ENCODE measurements around the gene GDA. TPM values are rescaled to one million over a fixed set of nuclear protein-coding genes. Genes with fewer than 3 reads are reported as not detected.

Gene GDA
- total RNA-seq (not detected), polyA plus RNA-seq (not detected)

DNA sequence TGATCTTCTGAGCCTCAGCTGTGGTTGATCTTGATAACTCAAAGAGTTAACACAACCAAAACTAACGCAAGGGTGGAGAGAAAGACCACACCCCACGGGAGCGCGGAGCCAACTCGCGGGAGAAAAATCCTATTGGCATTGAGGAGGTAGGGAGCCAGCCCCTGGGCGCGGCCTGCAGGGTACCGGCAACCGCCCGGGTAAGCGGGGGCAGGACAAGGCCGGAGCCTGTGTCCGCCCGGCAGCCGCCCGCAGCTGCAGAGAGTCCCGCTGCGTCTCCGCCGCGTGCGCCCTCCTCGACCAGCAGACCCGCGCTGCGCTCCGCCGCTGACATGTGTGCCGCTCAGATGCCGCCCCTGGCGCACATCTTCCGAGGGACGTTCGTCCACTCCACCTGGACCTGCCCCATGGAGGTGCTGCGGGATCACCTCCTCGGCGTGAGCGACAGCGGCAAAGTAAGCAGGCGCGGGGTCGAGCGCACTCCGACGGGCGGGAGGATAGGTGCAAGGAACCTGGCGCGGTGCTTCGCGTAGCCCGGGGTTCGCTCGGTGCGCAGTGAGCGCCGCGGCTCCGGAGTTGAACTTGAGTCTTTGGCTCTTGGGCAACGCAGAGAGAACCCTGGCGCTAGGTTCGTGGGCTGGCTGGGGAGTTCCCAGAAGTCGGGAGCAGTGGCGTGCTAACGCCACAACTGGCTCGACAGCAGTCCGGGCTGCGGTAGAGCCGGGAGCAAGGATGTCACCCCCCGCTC lies at the start of gene GDA:
GDA (plus strand) TSS at position 210 of the 745 bp plus-strand sequence; CDS start at position 330, 120 bp downstream.
- Mint-ChIP-seq H3K4me1 (peaks cover 0 to 6% (median 0%) of the 10 kb centered on the region in 4 donors), H3K27me3 (peaks cover 19% of the 10 kb centered on the region), H3K27ac (no peak within 1 kb of the TSS), H3K4me3 (peak within 1 kb of the TSS in 1 of 4 donors; percentile 13), H3K9me3 (peaks cover 0 to 2% (median 0%) of the 10 kb centered on the region in 7 donors), H3K36me3 (no peaks in the 10 kb centered on the region)
- no peaks in the 10 kb centered on the region for H3K9me3 ChIP-seq (ENCODE audit: control insufficient read depth in 2 of 2, low read length in 2 of 2)
- ATAC-seq (ENCODE audit: low read depth in 2 of 2), result no peak
- peaks cover 8% of the 10 kb centered on the region for H3K27me3 ChIP-seq (ENCODE audit: control insufficient read depth, insufficient read depth, low read length)
- no peak within 1 kb of the TSS for H3K4me3 ChIP-seq (ENCODE audit: low read depth, low read length)
- no peak for DNase-seq
- H3K4me1 ChIP-seq (ENCODE audit: control insufficient read depth, insufficient read depth, low read length, poor library complexity, severe bottlenecking), result no peaks in the 10 kb centered on the region
- H3K27ac ChIP-seq (ENCODE audit: insufficient read depth, low read length, poor library complexity, severe bottlenecking), result no peak within 1 kb of the TSS
- no peaks in the 10 kb centered on the region for H3K36me3 ChIP-seq (ENCODE audit: control insufficient read depth, insufficient read depth, low read length)

DNA sequence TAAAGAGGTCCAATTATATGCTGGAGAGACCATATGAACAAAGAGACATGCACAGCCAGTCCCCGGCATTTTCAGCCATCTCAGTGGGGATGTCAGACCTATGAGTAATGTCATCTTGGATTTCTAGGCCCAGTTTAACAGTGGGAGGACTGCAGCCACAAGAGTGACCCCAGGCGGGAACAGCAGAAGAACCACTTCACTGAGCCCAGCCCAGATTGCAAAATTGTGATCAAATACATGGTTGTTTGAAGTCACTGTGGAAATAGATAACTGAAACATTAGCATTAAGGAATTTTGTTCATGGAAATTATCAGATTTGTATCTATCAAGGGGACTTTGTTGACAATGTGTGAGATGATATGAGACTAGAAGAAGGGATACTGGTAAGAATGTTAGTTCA lies 46.7 kb upstream of the GDA start:
- DNase-seq (no peak), ATAC-seq (ENCODE audit: low read depth in 2 of 2) (no peak)
- Histone ChIP-seq H3K4me1 (ENCODE audit: control insufficient read depth, insufficient read depth, low read length, poor library complexity, severe bottlenecking) (no peaks in the 10 kb centered on the region), H3K4me3 (ENCODE audit: low read depth, low read length) (no peak overlapping the region), H3K36me3 (ENCODE audit: control insufficient read depth, insufficient read depth, low read length) (no peaks in the 10 kb centered on the region), H3K27ac (ENCODE audit: insufficient read depth, low read length, poor library complexity, severe bottlenecking) (no peak overlapping the region), H3K9me3 (ENCODE audit: control insufficient read depth in 2 of 2, low read length in 2 of 2) (no peaks in the 10 kb centered on the region), H3K27me3 (ENCODE audit: control insufficient read depth, insufficient read depth, low read length) (no peaks in the 10 kb centered on the region)
- no peaks in the 10 kb centered on the region for H3K4me1 Mint-ChIP-seq
- no peak overlapping the region for H3K27ac Mint-ChIP-seq
- H3K4me3 Mint-ChIP-seq, result no peak overlapping the region
- H3K9me3 Mint-ChIP-seq, result peaks cover 0 to 6% (median 0%) of the 10 kb centered on the region in 7 donors
- no peaks in the 10 kb centered on the region for H3K36me3 Mint-ChIP-seq
- H3K27me3 Mint-ChIP-seq, result no peaks in the 10 kb centered on the region

DNA sequence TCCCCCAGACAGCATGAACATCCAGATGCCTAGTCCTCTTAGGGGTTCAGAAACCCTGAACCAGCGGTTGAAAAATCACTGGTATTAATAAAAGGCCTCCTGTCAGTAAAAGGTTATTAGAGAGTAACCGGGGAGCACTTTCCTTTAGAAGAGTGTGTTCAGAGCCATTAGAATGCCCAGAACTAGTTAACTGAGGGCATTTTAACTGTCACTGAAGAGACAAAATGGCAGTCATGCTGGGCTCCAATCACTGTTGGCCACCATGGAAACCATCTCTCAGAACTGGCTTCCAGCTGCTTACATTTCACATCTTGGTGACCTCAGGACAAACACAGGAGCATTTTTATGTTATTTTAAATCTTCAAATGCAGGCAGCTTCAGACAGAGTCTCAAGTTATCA lies 36.2 kb upstream of the GDA start:
- Histone ChIP-seq H3K36me3 (ENCODE audit: control insufficient read depth, insufficient read depth, low read length) (no peaks in the 10 kb centered on the region), H3K27ac (ENCODE audit: insufficient read depth, low read length, poor library complexity, severe bottlenecking) (no peak overlapping the region), H3K4me3 (ENCODE audit: low read depth, low read length) (no peak overlapping the region), H3K4me1 (ENCODE audit: control insufficient read depth, insufficient read depth, low read length, poor library complexity, severe bottlenecking) (no peaks in the 10 kb centered on the region), H3K9me3 (ENCODE audit: control insufficient read depth in 2 of 2, low read length in 2 of 2) (no peaks in the 10 kb centered on the region), H3K27me3 (ENCODE audit: control insufficient read depth, insufficient read depth, low read length) (no peaks in the 10 kb centered on the region)
- no peak for DNase-seq
- no peak for ATAC-seq (ENCODE audit: low read depth in 2 of 2)
- H3K9me3 Mint-ChIP-seq, result peaks cover 0 to 2% (median 0%) of the 10 kb centered on the region in 7 donors
- no peak overlapping the region for H3K4me3 Mint-ChIP-seq
- H3K4me1 Mint-ChIP-seq, result peaks cover 0 to 5% (median 0%) of the 10 kb centered on the region in 4 donors
- H3K36me3 Mint-ChIP-seq, result no peaks in the 10 kb centered on the region
- H3K27ac Mint-ChIP-seq, result no peak overlapping the region
- H3K27me3 Mint-ChIP-seq, result no peaks in the 10 kb centered on the region

DNA sequence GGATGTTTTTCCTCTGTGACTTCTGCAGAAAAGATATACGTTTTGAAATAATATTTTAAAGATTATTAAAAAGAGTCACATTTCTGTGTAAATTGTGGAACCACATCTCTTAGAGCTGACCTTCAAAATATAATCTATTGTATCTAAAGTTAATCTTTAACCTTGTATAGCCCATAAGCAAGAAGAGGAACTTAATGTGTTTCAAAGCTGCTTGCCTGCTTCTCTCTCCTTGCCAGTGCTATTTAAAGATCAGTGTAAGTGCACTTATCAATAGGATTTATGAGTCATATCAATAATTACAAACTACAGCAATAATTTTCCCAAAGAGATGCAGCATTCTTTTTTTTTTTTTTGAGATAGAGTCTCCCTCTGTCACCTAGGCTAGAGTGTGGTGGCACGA lies 29.4 kb upstream of the GDA start:
- H3K9me3 Mint-ChIP-seq, result no peaks in the 10 kb centered on the region
- Histone ChIP-seq H3K27ac (ENCODE audit: insufficient read depth, low read length, poor library complexity, severe bottlenecking) (no peak overlapping the region), H3K27me3 (ENCODE audit: control insufficient read depth, insufficient read depth, low read length) (no peaks in the 10 kb centered on the region), H3K9me3 (ENCODE audit: control insufficient read depth in 2 of 2, low read length in 2 of 2) (no peaks in the 10 kb centered on the region), H3K4me3 (ENCODE audit: low read depth, low read length) (no peak overlapping the region), H3K36me3 (ENCODE audit: control insufficient read depth, insufficient read depth, low read length) (no peaks in the 10 kb centered on the region), H3K4me1 (ENCODE audit: control insufficient read depth, insufficient read depth, low read length, poor library complexity, severe bottlenecking) (no peaks in the 10 kb centered on the region)
- H3K4me1 Mint-ChIP-seq, result no peaks in the 10 kb centered on the region
- DNase-seq (no peak), ATAC-seq (ENCODE audit: low read depth in 2 of 2) (no peak)
- no peaks in the 10 kb centered on the region for H3K27me3 Mint-ChIP-seq
- no peaks in the 10 kb centered on the region for H3K36me3 Mint-ChIP-seq
- H3K27ac Mint-ChIP-seq, result no peak overlapping the region
- H3K4me3 Mint-ChIP-seq, result no peak overlapping the region

DNA sequence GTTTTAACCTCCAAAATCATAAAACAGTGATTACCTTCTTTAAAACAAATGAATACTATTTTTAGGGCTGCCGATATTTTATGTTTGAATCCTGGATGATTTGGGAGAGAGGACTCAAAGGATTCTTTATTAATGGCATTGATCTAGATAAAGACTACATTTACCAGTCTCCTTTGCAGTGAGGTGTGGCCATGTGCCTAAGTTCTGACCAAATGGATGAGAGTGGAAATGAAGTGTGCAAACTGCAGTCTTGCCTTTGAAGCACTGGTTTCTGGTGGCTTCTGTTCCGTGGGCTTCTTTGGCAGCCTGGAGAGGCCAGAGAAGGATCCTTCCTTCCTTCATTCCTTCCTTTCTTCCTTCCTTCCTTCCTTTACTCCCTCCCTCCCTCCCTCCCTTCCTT lies 24.3 kb upstream of the GDA start:
- Mint-ChIP-seq H3K4me3 (no peak overlapping the region), H3K27me3 (no peaks in the 10 kb centered on the region)

DNA sequence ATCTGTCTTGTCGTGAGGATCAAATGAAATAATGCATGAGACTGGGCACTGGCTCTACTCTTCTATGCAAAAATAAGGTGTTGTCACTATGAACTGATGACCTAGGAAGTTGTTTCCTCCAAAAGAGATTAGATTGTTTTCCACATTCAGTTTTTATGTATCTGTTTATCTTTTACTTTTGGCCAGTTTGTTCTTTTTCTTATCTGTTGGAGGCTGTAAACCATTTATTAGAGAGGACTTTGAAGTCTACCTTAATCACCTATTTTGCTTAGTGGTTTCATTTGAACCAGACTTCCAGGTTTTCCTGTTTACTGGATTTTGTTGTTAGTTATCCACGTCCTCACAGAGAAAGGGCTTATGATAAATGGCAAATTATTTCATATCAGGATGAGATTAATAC lies 21.5 kb upstream of the GDA start:
- no peaks in the 10 kb centered on the region for H3K36me3 Mint-ChIP-seq
- no peaks in the 10 kb centered on the region for H3K27me3 Mint-ChIP-seq
- H3K27ac ChIP-seq (ENCODE audit: insufficient read depth, low read length, poor library complexity, severe bottlenecking), result no peak overlapping the region
- no peaks in the 10 kb centered on the region for H3K36me3 ChIP-seq (ENCODE audit: control insufficient read depth, insufficient read depth, low read length)
- no peak overlapping the region for H3K4me3 Mint-ChIP-seq
- ATAC-seq (ENCODE audit: low read depth in 2 of 2), result no peak
- H3K4me1 ChIP-seq (ENCODE audit: control insufficient read depth, insufficient read depth, low read length, poor library complexity, severe bottlenecking), result no peaks in the 10 kb centered on the region
- peaks cover 0 to 1% (median 0%) of the 10 kb centered on the region in 7 donors for H3K9me3 Mint-ChIP-seq
- no peak overlapping the region for H3K27ac Mint-ChIP-seq
- H3K27me3 ChIP-seq (ENCODE audit: control insufficient read depth, insufficient read depth, low read length), result no peaks in the 10 kb centered on the region
- no peaks in the 10 kb centered on the region for H3K9me3 ChIP-seq (ENCODE audit: control insufficient read depth in 2 of 2, low read length in 2 of 2)
- H3K4me3 ChIP-seq (ENCODE audit: low read depth, low read length), result no peak overlapping the region
- no peaks in the 10 kb centered on the region for H3K4me1 Mint-ChIP-seq
- no peak for DNase-seq

More for the DNA sequence above, 24.3 kb upstream of the GDA start:
- H3K9me3 ChIP-seq (ENCODE audit: control insufficient read depth in 2 of 2, low read length in 2 of 2), result no peaks in the 10 kb centered on the region
- Mint-ChIP-seq H3K36me3 (no peaks in the 10 kb centered on the region), H3K4me1 (no peaks in the 10 kb centered on the region), H3K9me3 (peaks cover 0 to 1% (median 0%) of the 10 kb centered on the region in 7 donors), H3K27ac (no peak overlapping the region)
- H3K36me3 ChIP-seq (ENCODE audit: control insufficient read depth, insufficient read depth, low read length), result no peaks in the 10 kb centered on the region
- H3K4me1 ChIP-seq (ENCODE audit: control insufficient read depth, insufficient read depth, low read length, poor library complexity, severe bottlenecking), result no peaks in the 10 kb centered on the region
- no peak overlapping the region for H3K27ac ChIP-seq (ENCODE audit: insufficient read depth, low read length, poor library complexity, severe bottlenecking)
- ATAC-seq (ENCODE audit: low read depth in 2 of 2), result no peak
- no peaks in the 10 kb centered on the region for H3K27me3 ChIP-seq (ENCODE audit: control insufficient read depth, insufficient read depth, low read length)
- H3K4me3 ChIP-seq (ENCODE audit: low read depth, low read length), result no peak overlapping the region
- DNase-seq, result no peak

DNA sequence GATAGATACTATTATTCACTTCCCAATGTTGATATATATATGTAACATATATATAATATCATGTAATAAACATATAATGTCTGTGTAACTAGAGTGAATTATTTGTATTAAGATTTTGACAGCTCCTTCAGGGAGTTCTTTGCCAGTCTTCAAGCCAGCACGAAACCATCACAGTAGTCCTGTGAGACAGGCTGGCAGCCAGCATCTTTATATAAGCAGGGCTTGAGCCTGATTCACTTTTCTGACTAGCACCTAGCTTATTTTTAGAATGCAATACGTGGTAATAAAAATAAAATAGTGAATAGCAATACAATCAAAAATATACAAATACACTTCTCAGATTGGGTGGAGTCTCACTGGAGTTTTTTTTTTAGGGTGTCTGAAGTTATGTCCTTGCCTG lies 20.7 kb upstream of the GDA start:
- Mint-ChIP-seq H3K36me3 (no peaks in the 10 kb centered on the region), H3K27me3 (no peaks in the 10 kb centered on the region), H3K27ac (no peak overlapping the region), H3K4me1 (no peaks in the 10 kb centered on the region), H3K9me3 (peaks cover 0 to 1% (median 0%) of the 10 kb centered on the region in 7 donors), H3K4me3 (no peak overlapping the region)
- H3K4me1 ChIP-seq (ENCODE audit: control insufficient read depth, insufficient read depth, low read length, poor library complexity, severe bottlenecking), result no peaks in the 10 kb centered on the region
- H3K4me3 ChIP-seq (ENCODE audit: low read depth, low read length), result no peak overlapping the region
- no peak for DNase-seq
- no peak for ATAC-seq (ENCODE audit: low read depth in 2 of 2)
- no peak overlapping the region for H3K27ac ChIP-seq (ENCODE audit: insufficient read depth, low read length, poor library complexity, severe bottlenecking)
- H3K27me3 ChIP-seq (ENCODE audit: control insufficient read depth, insufficient read depth, low read length), result no peaks in the 10 kb centered on the region
- H3K36me3 ChIP-seq (ENCODE audit: control insufficient read depth, insufficient read depth, low read length), result no peaks in the 10 kb centered on the region
- no peaks in the 10 kb centered on the region for H3K9me3 ChIP-seq (ENCODE audit: control insufficient read depth in 2 of 2, low read length in 2 of 2)

All from CD4-positive, CD25-positive, alpha-beta regulatory T cell (primary cell).